Neural cell (in vitro differentiated cells): ENCODE measurements around the gene NOL4L. TPM values are rescaled to one million over a fixed set of nuclear protein-coding genes. Genes with fewer than 3 reads are reported as not detected.

Source experiments
- H2AFZ ChIP-seq: fragments of 200-600, 300-800 bp; sonication (generic), shearing (Covaris generic); 2 replicates; pipeline ENCODE4 v1.6.0; 2014; ENCODE audit warnings: low read depth, mild to moderate bottlenecking, antibody characterized with exemption, low read length, moderate library complexity
- H3F3A ChIP-seq: fragments of 200-600 bp; shearing (Covaris generic); 2 replicates; pipeline ENCODE4 v1.6.1; 2016; ENCODE audit warnings: mild to moderate bottlenecking, moderate library complexity, mixed read lengths, antibody characterized with exemption, low read length; ENCODE audit not compliant: insufficient read depth, poor library complexity, severe bottlenecking
- H3K27ac ChIP-seq: fragments of 200-600, 300-800 bp; sonication (generic), shearing (Covaris generic); 2 replicates; pipeline ENCODE4 v1.5.1; 2014; ENCODE audit warnings: mild to moderate bottlenecking, low read length, moderate library complexity
- H3K27me3 ChIP-seq: fragments of 300-800, 200-600 bp; sonication (generic), shearing (Covaris generic); 2 replicates; pipeline ENCODE4 v1.6.0; 2014; ENCODE audit warnings: mild to moderate bottlenecking, low read depth, low read length, moderate library complexity; ENCODE audit not compliant: insufficient read depth
- H3K36me3 ChIP-seq: fragments of 300-800, 200-600 bp; sonication (generic), shearing (Covaris generic); 2 replicates; pipeline ENCODE4 v1.5.1; 2014; ENCODE audit warnings: mild to moderate bottlenecking, antibody characterized with exemption, low read length, moderate library complexity; ENCODE audit not compliant: insufficient read depth
- H3K4me2 ChIP-seq: fragments of 300-800, 200-600 bp; sonication (generic), shearing (Covaris generic); 2 replicates; pipeline ENCODE4 v1.6.0; 2014; ENCODE audit warnings: mild to moderate bottlenecking, low read length
- H3K4me3 ChIP-seq: fragments of 300-800, 200-600 bp; sonication (generic), shearing (Covaris generic); 2 replicates; pipeline ENCODE4 v1.5.1; 2014; ENCODE audit warnings: mild to moderate bottlenecking, low read length, moderate library complexity
- H3K79me2 ChIP-seq: fragments of 200-600 bp; shearing (Covaris generic); replicated peaks from 2 replicates; pipeline ENCODE4 v1.6.0; 2014; ENCODE audit warnings: mild to moderate bottlenecking, low read length, moderate library complexity; ENCODE audit not compliant: insufficient read depth
- H3K9ac ChIP-seq: fragments of 300-800, 200-600 bp; sonication (generic), shearing (Covaris generic); 2 replicates; pipeline ENCODE4 v1.6.1; 2016; ENCODE audit warnings: mild to moderate bottlenecking, low read length, mixed read lengths
- H3K9me2 ChIP-seq: fragments of 200-600 bp; shearing (Covaris generic); 2 replicates; pipeline ENCODE4 v1.6.1; 2016; ENCODE audit warnings: mild to moderate bottlenecking, low read length, mixed read lengths; ENCODE audit not compliant: insufficient read depth
- H3K9me3 ChIP-seq: fragments of 200-600, 300-800 bp; sonication (generic), shearing (Covaris generic); 2 replicates; pipeline ENCODE4 v1.6.1; 2016; ENCODE audit warnings: mild to moderate bottlenecking, mixed run types, low read length, moderate library complexity, mixed read lengths
- H4K20me1 ChIP-seq: fragments of 200-600 bp; shearing (Covaris generic); 2 replicates; pipeline ENCODE4 v1.6.1; 2016; ENCODE audit warnings: mild to moderate bottlenecking, mixed run types; ENCODE audit not compliant: insufficient read depth
- EP300 ChIP-seq: fragments of 450-650 bp; conservative IDR thresholded peaks from 2 replicates; pipeline ENCODE4 v1.6.1; 2014; ENCODE audit warnings: antibody characterized with exemption, mild to moderate bottlenecking, moderate library complexity; ENCODE audit not compliant: poor library complexity, severe bottlenecking
- EZH2 ChIP-seq: fragments of 200-600, 300-800 bp; shearing (Covaris generic), sonication (generic); IDR thresholded peaks from 2 replicates; pipeline ENCODE4 v1.6.1; 2014; ENCODE audit warnings: antibody characterized with exemption, low read length, borderline replicate concordance, mild to moderate bottlenecking; ENCODE audit not compliant: insufficient read depth, poor library complexity, severe bottlenecking
- MXI1 ChIP-seq: fragments of 450-650 bp; conservative IDR thresholded peaks from 2 replicates; pipeline ENCODE4 v1.6.1; 2014; ENCODE audit warnings: antibody characterized with exemption, mild to moderate bottlenecking; ENCODE audit not compliant: poor library complexity, severe bottlenecking
- POLR2AphosphoS5 ChIP-seq: IDR thresholded peaks from 2 replicates; pipeline ENCODE4 v1.6.1; 2012
- RAD21 ChIP-seq: fragments of 450-650 bp; conservative IDR thresholded peaks from 2 replicates; pipeline ENCODE4 v1.6.1; 2014; ENCODE audit warnings: antibody characterized with exemption, mild to moderate bottlenecking, moderate library complexity
- SMC3 ChIP-seq: fragments of 450-650 bp; conservative IDR thresholded peaks from 2 replicates; pipeline ENCODE4 v1.6.1; 2014; ENCODE audit warnings: antibody characterized with exemption, mild to moderate bottlenecking, moderate library complexity; ENCODE audit not compliant: poor library complexity
- TAF1 ChIP-seq: IDR thresholded peaks from 2 replicates; pipeline ENCODE4 v1.6.1; 2012; ENCODE audit warnings: low read depth
- polyA plus RNA-seq: library from polyadenylated mRNA; depleted of rRNA; stranded (reverse); fragments of >200 nt; gene quantifications from 2 replicates; pipeline ENCODE4 v1.2.3, GENCODE V29; 2014
- TF ChIP-seq, protein P1 (sequence below): fragments of 450-650 bp; IDR thresholded peaks from 2 replicates; pipeline ENCODE4 v1.5.1; 2014; ENCODE audit warnings: antibody characterized with exemption, mild to moderate bottlenecking, moderate library complexity; ENCODE audit not compliant: poor library complexity, severe bottlenecking
- TF ChIP-seq, protein P2 (sequence below): IDR thresholded peaks from 2 replicates; pipeline ENCODE4 v1.6.1; 2012; ENCODE audit warnings: borderline replicate concordance

NOL4L gene
- polyA plus RNA-seq, 1 donor from 2014 or later, result 20.4 TPM

- no peak overlapping the region for H3K4me2 ChIP-seq
- no peak overlapping the region for H3K9ac ChIP-seq
- H4K20me1 ChIP-seq, result no peaks in the 10 kb centered on the region
- H2AFZ ChIP-seq, result no peak overlapping the region
- H3K36me3 ChIP-seq, result no peaks in the 10 kb centered on the region
- H3K9me3 ChIP-seq, result no peaks in the 10 kb centered on the region
- H3K27me3 ChIP-seq, result no peaks in the 10 kb centered on the region
- no peaks in the 10 kb centered on the region for H3K79me2 ChIP-seq
- H3K27ac ChIP-seq, result no peak overlapping the region
- H3F3A ChIP-seq, result no peaks in the 10 kb centered on the region
- H3K4me3 ChIP-seq, result no peak overlapping the region
- TF ChIP-seq TAF1, result no peak
- TF ChIP-seq POLR2AphosphoS5, result no peak
- TF ChIP-seq, protein P1, sequence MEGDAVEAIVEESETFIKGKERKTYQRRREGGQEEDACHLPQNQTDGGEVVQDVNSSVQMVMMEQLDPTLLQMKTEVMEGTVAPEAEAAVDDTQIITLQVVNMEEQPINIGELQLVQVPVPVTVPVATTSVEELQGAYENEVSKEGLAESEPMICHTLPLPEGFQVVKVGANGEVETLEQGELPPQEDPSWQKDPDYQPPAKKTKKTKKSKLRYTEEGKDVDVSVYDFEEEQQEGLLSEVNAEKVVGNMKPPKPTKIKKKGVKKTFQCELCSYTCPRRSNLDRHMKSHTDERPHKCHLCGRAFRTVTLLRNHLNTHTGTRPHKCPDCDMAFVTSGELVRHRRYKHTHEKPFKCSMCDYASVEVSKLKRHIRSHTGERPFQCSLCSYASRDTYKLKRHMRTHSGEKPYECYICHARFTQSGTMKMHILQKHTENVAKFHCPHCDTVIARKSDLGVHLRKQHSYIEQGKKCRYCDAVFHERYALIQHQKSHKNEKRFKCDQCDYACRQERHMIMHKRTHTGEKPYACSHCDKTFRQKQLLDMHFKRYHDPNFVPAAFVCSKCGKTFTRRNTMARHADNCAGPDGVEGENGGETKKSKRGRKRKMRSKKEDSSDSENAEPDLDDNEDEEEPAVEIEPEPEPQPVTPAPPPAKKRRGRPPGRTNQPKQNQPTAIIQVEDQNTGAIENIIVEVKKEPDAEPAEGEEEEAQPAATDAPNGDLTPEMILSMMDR, result no peak
- TF ChIP-seq EZH2, result no peak
- no peak for TF ChIP-seq EP300
- no peak for TF ChIP-seq MXI1
- no peaks in the 10 kb centered on the region for H3K9me2 ChIP-seq
Observed at GRCh38 chr20:32496811-32497533, 88.2 kb downstream of the NOL4L start.

DNA sequence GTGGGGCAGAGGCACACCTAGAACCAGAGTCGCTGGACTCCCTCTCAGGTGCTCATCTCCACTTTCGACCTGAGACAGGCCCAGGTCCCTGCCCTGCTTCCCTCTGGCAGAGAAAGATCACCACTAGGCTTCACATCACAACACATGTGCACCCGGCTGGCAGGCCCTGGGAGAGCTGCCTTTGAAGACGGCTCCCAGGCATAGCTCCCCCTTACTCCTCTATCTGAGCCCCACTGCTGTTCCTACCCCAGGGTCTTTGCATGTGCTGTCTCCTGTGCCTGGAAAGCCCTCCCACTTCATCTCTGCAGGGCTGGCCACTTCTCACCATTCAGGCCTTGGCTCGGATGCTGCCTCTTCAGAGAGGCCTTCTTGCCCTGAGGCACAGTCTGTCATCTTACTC lies 89.2 kb downstream of the NOL4L start:
- H3K27ac ChIP-seq, result no peak overlapping the region
- no peaks in the 10 kb centered on the region for H3K9me3 ChIP-seq
- TF ChIP-seq EZH2, result no peak
- no peak for TF ChIP-seq POLR2AphosphoS5
- TF ChIP-seq, protein P2, sequence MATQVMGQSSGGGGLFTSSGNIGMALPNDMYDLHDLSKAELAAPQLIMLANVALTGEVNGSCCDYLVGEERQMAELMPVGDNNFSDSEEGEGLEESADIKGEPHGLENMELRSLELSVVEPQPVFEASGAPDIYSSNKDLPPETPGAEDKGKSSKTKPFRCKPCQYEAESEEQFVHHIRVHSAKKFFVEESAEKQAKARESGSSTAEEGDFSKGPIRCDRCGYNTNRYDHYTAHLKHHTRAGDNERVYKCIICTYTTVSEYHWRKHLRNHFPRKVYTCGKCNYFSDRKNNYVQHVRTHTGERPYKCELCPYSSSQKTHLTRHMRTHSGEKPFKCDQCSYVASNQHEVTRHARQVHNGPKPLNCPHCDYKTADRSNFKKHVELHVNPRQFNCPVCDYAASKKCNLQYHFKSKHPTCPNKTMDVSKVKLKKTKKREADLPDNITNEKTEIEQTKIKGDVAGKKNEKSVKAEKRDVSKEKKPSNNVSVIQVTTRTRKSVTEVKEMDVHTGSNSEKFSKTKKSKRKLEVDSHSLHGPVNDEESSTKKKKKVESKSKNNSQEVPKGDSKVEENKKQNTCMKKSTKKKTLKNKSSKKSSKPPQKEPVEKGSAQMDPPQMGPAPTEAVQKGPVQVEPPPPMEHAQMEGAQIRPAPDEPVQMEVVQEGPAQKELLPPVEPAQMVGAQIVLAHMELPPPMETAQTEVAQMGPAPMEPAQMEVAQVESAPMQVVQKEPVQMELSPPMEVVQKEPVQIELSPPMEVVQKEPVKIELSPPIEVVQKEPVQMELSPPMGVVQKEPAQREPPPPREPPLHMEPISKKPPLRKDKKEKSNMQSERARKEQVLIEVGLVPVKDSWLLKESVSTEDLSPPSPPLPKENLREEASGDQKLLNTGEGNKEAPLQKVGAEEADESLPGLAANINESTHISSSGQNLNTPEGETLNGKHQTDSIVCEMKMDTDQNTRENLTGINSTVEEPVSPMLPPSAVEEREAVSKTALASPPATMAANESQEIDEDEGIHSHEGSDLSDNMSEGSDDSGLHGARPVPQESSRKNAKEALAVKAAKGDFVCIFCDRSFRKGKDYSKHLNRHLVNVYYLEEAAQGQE, result no peak
- no peak for TF ChIP-seq SMC3
- TF ChIP-seq MXI1, result no peak
- TF ChIP-seq TAF1, result no peak
- no peak for TF ChIP-seq EP300
- no peaks in the 10 kb centered on the region for H3K79me2 ChIP-seq
- H4K20me1 ChIP-seq, result no peaks in the 10 kb centered on the region
- H3K9me2 ChIP-seq, result no peaks in the 10 kb centered on the region
- H3K4me3 ChIP-seq, result no peak overlapping the region
- H3K36me3 ChIP-seq, result no peaks in the 10 kb centered on the region
- no peak overlapping the region for H3K4me2 ChIP-seq
- no peak overlapping the region for H2AFZ ChIP-seq
- H3F3A ChIP-seq, result no peaks in the 10 kb centered on the region
- H3K27me3 ChIP-seq, result no peaks in the 10 kb centered on the region
- H3K9ac ChIP-seq, result no peak overlapping the region

GRCh38 chr20:32495217-32495565 lies 89.9 kb downstream of the NOL4L start:
- Histone ChIP-seq H3K4me2 (no peak overlapping the region), H3K9ac (no peak overlapping the region), H2AFZ (no peak overlapping the region), H3K36me3 (no peaks in the 10 kb centered on the region), H3K9me3 (no peaks in the 10 kb centered on the region), H3K9me2 (no peaks in the 10 kb centered on the region), H3K4me3 (no peak overlapping the region), H3F3A (no peaks in the 10 kb centered on the region), H3K79me2 (no peaks in the 10 kb centered on the region), H3K27me3 (no peaks in the 10 kb centered on the region), H4K20me1 (no peaks in the 10 kb centered on the region), H3K27ac (no peak overlapping the region)
- TF ChIP-seq EZH2, result no peak
- no peak for TF ChIP-seq MXI1
- TF ChIP-seq POLR2AphosphoS5, result no peak
- TF ChIP-seq, protein P2, result no peak
- no peak for TF ChIP-seq TAF1
- no peak for TF ChIP-seq EP300
- TF ChIP-seq, protein P1, result no peak
- no peak for TF ChIP-seq SMC3
- TF ChIP-seq RAD21, result no peak
